Activated naive CD8-positive, alpha-beta T cell treated with anti-CD3 and anti-CD28 coated beads, Interleukin-2, amount 50 U/mL, for 24 hours (primary cell): ENCODE measurements around the gene PRCD.
"Not testable (repeated sequence)": the region's sequence is repeated elsewhere in the genome, so short reads cannot be mapped to it uniquely, and the experiment has no call there.

Experiments used
- ATAC-seq: fragments of 150-1000 bp; cut with Tn5 transposase; one replicate; pipeline ENCODE4 v1.10.0; 2021
- DNase-seq: peaks from one replicate; pipeline ENCODE4 v3.0.0; 2021
- H3K27ac Mint-ChIP-seq: one replicate; pipeline ENCODE4 v1.8.0; 2021; ENCODE audit warnings: mild to moderate bottlenecking, mixed read lengths
- H3K27me3 Mint-ChIP-seq: one replicate; pipeline ENCODE4 v1.8.0; 2021; ENCODE audit warnings: mixed read lengths
- H3K36me3 Mint-ChIP-seq: one replicate; pipeline ENCODE4 v1.8.0; 2021; ENCODE audit warnings: low read depth, mixed read lengths
- H3K4me1 Mint-ChIP-seq: one replicate; pipeline ENCODE4 v1.8.0; 2021; ENCODE audit warnings: mixed read lengths
- H3K4me3 Mint-ChIP-seq: one replicate; pipeline ENCODE4 v1.8.0; 2021; ENCODE audit warnings: mild to moderate bottlenecking, moderate library complexity, mixed read lengths
- H3K9me3 Mint-ChIP-seq: one replicate; pipeline ENCODE4 v1.8.0; 2021; ENCODE audit warnings: mixed read lengths

The PRCD gene

DNA sequence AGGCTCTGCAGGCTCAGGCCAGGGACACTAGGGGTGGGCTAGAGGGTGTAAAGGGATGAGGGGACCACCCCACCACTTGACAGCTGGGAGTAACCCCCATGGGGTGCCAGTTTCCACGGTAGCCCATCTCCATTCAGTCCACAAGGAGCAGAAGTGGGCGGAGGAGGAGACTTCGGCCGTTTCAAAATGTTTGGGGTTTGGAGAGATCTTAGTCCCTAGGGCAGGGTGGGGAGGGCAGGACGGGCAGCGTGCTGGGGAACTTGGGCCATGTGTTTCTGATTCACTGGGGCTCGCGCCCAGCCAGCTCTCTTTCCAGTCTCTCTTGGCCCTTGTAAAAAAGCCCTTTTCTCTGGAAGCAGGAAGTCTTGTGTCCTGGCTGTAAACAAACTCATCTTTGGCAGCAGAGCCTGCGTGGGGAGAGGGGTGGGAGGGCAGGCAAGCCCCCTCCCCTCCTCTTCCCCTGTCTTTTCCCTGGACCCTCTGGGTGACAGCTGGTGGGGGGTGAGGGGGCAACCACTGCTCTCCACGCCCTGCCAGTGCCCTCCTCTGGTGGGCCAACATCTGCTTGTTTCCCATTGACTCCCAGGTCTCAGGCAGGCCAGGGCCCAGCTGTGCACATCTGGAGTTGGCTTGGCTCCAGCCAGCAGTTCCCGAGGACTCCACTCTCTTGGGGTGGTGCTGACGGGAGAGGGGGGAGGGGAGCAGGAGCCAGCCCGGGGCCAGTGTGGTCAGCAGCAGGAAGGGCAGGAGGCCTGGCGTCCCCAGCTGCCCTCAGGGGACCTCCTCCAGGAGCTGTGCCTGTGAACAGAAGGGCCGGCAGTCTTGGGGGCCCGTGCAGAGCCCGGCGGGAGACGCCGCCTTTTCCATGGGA lies 10.4 kb upstream of the PRCD start:
- no peaks in the 10 kb centered on the region for H3K36me3 Mint-ChIP-seq
- ATAC-seq (no peak), DNase-seq (no peak)
- H3K4me1 Mint-ChIP-seq, result peaks cover 28% of the 10 kb centered on the region
- peaks cover under 1% of the 10 kb centered on the region for H3K27me3 Mint-ChIP-seq
- no peaks in the 10 kb centered on the region for H3K9me3 Mint-ChIP-seq
- no peak overlapping the region for H3K4me3 Mint-ChIP-seq
- no peak overlapping the region for H3K27ac Mint-ChIP-seq

- Mint-ChIP-seq H3K27me3 (no peaks in the 10 kb centered on the region), H3K27ac (no peak overlapping the region), H3K9me3 (no peaks in the 10 kb centered on the region), H3K4me3 (no peak overlapping the region), H3K4me1 (peaks cover 25% of the 10 kb centered on the region), H3K36me3 (no peaks in the 10 kb centered on the region)
- ATAC-seq, result no peak
- no peak for DNase-seq
Measured at GRCh38 chr17:76530095-76530723, 9.6 kb upstream of the PRCD start.

DNA sequence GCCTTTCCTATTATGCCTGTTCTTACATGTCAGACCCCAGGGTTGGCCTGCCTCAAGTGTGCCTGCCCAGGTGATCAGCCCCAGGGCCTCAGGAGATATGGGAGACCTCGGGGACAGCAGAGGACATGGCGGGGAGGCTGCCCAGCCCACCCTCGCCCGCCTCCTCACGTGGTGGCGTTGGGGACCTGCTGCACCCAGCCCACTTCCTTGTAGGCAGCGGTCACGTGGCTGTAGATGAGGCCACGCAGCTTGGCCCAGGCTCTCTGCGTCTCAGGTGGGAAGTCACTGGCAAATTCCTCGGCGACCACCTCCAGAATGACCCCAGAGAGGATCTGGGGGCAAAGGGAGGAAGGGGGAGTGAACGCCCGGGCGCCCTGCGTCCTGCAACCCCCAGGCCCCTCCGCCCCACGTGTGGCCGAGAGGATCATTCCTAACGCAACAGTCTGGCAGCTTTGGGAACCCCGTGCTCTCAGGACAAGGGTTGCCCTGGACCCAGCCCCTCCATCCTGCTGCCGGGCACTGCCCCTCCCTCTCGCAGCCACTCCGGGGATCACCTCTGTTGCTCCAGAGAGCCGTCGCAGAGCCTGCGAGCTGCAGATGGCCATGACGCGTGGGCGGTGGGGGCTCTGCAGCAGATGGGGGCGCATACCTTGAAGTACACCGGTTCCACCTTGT lies 8.9 kb upstream of the PRCD start:
- DNase-seq, result no peak
- no peak overlapping the region for H3K27ac Mint-ChIP-seq
- no peaks in the 10 kb centered on the region for H3K27me3 Mint-ChIP-seq
- H3K4me3 Mint-ChIP-seq, result no peak overlapping the region
- no peaks in the 10 kb centered on the region for H3K9me3 Mint-ChIP-seq
- H3K4me1 Mint-ChIP-seq, result peaks cover 25% of the 10 kb centered on the region
- no peak for ATAC-seq
- H3K36me3 Mint-ChIP-seq, result no peaks in the 10 kb centered on the region

DNA sequence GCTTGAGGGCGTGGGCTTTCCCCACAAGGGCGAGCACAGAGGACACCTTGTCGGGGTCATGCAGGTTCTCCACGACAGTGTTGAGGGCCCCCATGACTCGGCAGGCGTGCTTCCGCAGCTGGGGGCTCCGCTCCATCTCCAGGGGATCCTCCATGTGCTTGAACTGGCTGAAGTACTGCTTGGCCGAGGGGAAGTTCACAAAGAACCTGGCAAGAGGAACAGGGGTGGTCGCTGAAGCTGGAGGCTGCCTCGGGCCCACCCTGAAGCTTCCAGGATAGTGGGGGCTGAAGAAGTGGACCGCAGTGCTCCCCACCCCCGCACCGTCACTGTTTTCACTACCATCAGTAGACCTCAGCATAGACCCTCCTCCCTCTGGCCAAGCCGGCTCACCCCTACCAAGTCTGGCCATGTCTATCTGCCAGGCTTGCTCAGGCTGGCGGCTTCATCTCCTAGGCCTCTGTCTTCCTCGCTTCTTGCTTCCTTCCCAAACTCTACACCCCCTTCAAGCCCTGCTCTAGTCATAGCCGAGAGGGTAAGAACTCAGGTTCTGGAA lies 8.3 kb upstream of the PRCD start:
- Mint-ChIP-seq H3K9me3 (no peaks in the 10 kb centered on the region), H3K27me3 (peaks cover under 1% of the 10 kb centered on the region), H3K27ac (no peak overlapping the region), H3K4me1 (peaks cover 25% of the 10 kb centered on the region), H3K4me3 (no peak overlapping the region), H3K36me3 (no peaks in the 10 kb centered on the region)
- ATAC-seq, result no peak
- DNase-seq, result no peak

GRCh38 chr17:76532072-76532651 lies 7.7 kb upstream of the PRCD start:
- no peak for DNase-seq
- no peak overlapping the region for H3K4me3 Mint-ChIP-seq
- peaks cover 5% of the 10 kb centered on the region for H3K27me3 Mint-ChIP-seq
- H3K27ac Mint-ChIP-seq, result no peak overlapping the region
- no peak for ATAC-seq
- H3K4me1 Mint-ChIP-seq, result peaks cover 24% of the 10 kb centered on the region
- no peaks in the 10 kb centered on the region for H3K9me3 Mint-ChIP-seq
- H3K36me3 Mint-ChIP-seq, result no peaks in the 10 kb centered on the region

- H3K27ac Mint-ChIP-seq, ATAC-seq, DNase-seq, H3K36me3 Mint-ChIP-seq, H3K9me3 Mint-ChIP-seq, H3K4me3 Mint-ChIP-seq: not testable (repeated sequence)
- peaks cover 11% of the 10 kb centered on the region for H3K27me3 Mint-ChIP-seq
- peaks cover 13% of the 10 kb centered on the region for H3K4me1 Mint-ChIP-seq
Measured at GRCh38 chr17:76533640-76534359, 6.0 kb upstream of the PRCD start.

GRCh38 chr17:76534831-76535732 lies 4.8 kb upstream of the PRCD start:
- no peak for ATAC-seq

DNA sequence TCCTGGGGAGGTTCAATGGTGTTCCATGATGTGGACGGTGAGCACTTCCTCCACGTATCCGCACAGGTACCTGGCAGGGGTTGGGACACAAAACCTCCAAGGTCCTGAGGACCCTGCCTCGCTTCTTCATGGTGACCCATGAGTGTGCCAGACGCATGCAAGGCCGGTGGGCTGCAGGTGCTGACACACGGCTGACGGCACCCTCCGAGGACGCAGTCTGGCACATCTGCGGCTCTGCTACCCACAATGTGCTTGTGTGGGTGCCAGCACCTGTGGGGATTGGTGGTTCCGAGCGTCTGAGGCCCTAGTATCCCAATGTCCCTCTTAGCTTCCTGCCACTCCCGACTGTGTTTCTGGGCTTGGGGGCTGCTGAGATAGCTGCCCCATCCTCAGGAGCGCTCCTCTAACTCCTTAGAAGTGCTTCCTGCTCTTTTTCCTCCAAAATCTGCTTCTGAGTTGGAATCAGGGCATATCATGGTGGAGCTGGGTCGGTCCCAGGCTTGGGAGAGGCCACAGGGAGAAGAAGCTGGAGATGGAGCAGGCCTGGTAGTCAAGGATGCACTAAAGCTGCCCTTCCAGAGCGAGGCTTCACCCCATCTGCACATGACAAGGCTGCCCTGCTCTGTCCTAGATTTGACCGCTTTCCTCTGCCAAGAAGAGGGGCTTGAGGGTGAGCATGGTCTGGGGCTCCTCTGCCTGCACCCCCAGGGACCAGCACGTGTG lies 3.9 kb upstream of the PRCD start:
- DNase-seq (no peak), ATAC-seq (no peak)
- H3K27ac Mint-ChIP-seq, result no peak overlapping the region
- no peak overlapping the region for H3K4me3 Mint-ChIP-seq
- H3K4me1 Mint-ChIP-seq, result peaks cover 3% of the 10 kb centered on the region
- H3K36me3 Mint-ChIP-seq, result no peaks in the 10 kb centered on the region
- H3K27me3 Mint-ChIP-seq, result peaks cover 20% of the 10 kb centered on the region
- no peaks in the 10 kb centered on the region for H3K9me3 Mint-ChIP-seq

More at GRCh38 chr17:76534831-76535732, 4.8 kb upstream of the PRCD start:
- H3K4me1 Mint-ChIP-seq, result peaks cover 6% of the 10 kb centered on the region
- H3K4me3 Mint-ChIP-seq, result no peak overlapping the region
- H3K9me3 Mint-ChIP-seq, result no peaks in the 10 kb centered on the region
- H3K27ac Mint-ChIP-seq, result no peak overlapping the region
- DNase-seq, result no peak
- no peaks in the 10 kb centered on the region for H3K36me3 Mint-ChIP-seq
- H3K27me3 Mint-ChIP-seq, result peaks cover 20% of the 10 kb centered on the region

- no peaks in the 10 kb centered on the region for H3K9me3 Mint-ChIP-seq
- no peak for ATAC-seq
- H3K27ac Mint-ChIP-seq, result no peak overlapping the region
- no peak overlapping the region for H3K4me3 Mint-ChIP-seq
- DNase-seq, result no peak
- no peaks in the 10 kb centered on the region for H3K36me3 Mint-ChIP-seq
- peaks cover 3% of the 10 kb centered on the region for H3K4me1 Mint-ChIP-seq
- peaks cover 21% of the 10 kb centered on the region for H3K27me3 Mint-ChIP-seq
Measured at GRCh38 chr17:76536511-76537287, 3.1 kb upstream of the PRCD start.

DNA sequence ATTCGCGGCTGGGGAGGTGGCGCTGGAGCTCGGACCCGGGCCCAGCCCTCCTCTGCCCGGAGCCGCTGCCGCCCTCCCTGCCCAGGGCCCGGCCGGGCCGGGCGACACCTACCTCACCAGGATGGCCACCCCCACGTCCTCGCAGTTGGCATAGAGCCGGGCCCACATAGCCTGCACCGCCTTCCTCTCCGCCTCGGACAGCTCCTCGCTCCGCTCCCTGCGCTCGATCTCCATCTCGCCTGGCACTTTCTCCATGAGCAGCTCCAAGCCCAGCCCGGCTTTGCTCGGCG lies 2.6 kb upstream of the PRCD start:
- DNase-seq, result no peak
- no peak overlapping the region for H3K4me3 Mint-ChIP-seq

GRCh38 chr17:76537578-76538280 lies 2.1 kb upstream of the PRCD start, which contains the start of gene CYGB:
Gene CYGB, minus strand, starts transcription at chr17:76537709. Its CDS starts 167 bp downstream, at chr17:76537542.
- Mint-ChIP-seq H3K4me3 (peak within 1 kb of the TSS; percentile 30), H3K27ac (no peak within 1 kb of the TSS), H3K9me3 (no peaks in the 10 kb centered on the region), H3K36me3 (no peaks in the 10 kb centered on the region), H3K27me3 (peaks cover 25% of the 10 kb centered on the region), H3K4me1 (no peaks in the 10 kb centered on the region)
- DNase-seq (no peak), ATAC-seq (no peak)

More for the DNA sequence above, 2.6 kb upstream of the PRCD start:
- H3K27me3 Mint-ChIP-seq, result peaks cover 21% of the 10 kb centered on the region
- no peaks in the 10 kb centered on the region for H3K36me3 Mint-ChIP-seq
- H3K9me3 Mint-ChIP-seq, result no peaks in the 10 kb centered on the region
- no peaks in the 10 kb centered on the region for H3K4me1 Mint-ChIP-seq
- H3K27ac Mint-ChIP-seq, result no peak overlapping the region
- ATAC-seq, result no peak
